Kasumi-1 (cell line): ENCODE measurements around the gene TOMM70.
"Not testable (repeated sequence)": the region's sequence is repeated elsewhere in the genome, so short reads cannot be mapped to it uniquely, and the experiment has no call there.

ENCODE experiments used
- DNase-seq, 2 experiments: peaks; one replicate each; lab custom pipeline; 2025; lab: John Stamatoyannopoulos, UW

TOMM70 gene

GRCh38 chr3:100364421-100364820, 36.5 kb downstream of the TOMM70 start:
- no peak for DNase-seq

- no peak for DNase-seq
These were observed 39.0 kb downstream of the TOMM70 start for GRCh38 chr3:100361897-100362296.

GRCh38 chr3:100360757-100361496, 40.0 kb downstream of the TOMM70 start:
- DNase-seq = no peak

DNA sequence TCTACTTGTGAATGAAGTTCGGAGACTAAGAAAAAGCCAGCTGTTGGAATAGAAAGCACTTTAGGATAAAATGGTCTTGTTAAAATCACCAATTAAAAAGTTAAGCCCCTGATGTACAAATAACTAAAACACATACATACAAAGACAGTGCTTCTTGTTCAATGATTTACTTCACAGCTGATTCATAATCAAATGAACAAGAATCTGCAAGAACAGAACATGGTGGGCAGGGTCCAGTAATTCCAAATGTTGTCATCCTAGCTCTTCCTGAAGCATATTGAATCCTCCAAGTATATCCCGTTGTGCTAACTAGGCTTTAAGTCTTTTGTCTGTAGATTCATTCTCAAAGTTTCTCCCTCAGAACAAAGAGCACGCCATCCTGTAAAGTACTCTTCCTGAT, 41.9 kb downstream of the TOMM70 start:
- no peak for DNase-seq

GRCh38 chr3:100358413-100358812, 42.5 kb downstream of the TOMM70 start:
- DNase-seq = no peak

DNA sequence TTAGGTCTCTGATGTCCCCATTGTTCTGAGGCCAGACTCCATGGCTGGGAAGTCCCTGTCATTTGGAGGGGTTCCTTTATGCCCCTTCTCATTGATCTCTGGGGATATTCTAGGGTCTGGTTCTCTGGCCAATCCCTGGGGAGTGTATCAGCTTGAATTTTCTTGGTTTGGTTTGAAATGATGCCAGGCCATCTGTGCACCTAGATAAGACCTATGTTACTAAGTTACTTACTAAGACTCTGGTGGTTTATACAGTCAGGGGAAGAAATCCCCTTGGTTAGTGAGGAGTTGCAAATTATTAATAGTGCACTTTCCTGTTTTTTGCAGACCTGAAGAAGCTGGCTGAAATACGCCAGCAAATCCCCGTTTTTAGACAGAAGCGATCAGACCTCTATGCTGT, 46.0 kb downstream of the TOMM70 start:
- DNase-seq = no peak

DNA sequence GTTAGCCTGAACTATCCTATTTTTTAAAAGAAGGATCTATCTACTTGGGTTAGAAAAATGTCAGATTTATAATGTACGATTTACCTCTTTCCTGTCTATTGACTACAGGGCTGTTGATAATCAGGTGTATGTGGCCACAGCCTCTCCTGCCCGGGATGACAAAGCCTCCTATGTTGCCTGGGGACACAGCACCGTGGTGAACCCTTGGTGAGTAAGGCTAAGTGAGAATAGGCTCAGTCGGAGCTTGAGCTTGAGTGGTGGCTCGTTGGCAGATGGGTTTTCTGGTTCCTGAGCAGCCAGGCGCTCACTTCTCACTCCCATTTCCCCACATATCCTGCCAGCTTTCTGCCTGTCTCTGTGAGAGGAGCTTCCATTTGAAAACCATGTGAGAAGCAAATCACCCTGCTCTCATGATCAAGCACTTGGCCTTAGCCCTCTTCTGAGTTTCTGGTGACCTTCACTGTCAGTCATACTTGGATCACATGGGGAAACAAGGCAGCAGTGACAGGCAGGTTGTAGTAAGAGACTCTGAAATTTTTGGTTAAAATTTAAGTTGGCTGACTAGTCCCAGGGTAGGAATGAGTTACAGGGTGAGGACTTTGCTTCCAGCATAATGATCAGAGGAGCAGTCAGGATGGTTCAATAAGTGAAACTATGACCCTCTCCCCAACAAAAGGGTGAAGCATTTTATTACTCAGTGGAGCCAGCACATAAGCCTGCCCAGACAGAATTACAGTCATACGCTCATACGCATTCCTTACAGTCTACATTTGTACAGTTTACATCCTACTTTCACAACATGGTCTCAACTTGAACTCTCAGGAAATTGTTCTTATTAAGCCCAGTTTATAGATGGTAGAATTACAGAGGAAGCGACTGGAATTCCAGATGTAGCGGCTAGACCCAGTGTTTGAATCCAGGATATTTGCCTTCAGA, 48.3 kb downstream of the TOMM70 start:
- no peak for DNase-seq

DNA sequence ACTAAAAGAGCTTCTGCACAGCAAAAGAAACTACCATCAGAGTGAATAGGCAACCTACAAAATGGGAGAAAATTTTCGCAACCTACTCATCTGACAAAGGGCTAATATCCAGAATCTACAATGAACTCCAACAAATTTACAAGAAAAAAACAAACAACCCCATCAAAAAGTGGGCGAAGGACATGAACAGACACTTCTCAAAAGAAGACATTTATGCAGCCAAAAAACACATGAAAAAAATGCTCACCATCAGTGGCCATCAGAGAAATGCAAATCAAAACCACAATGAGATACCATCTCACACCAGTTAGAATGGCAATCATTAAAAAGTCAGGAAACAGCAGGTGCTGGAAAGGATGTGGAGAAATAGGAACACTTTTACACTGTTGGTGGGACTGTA, 49.1 kb downstream of the TOMM70 start:
- DNase-seq = not testable (repeated sequence)

GRCh38 chr3:100348727-100349126, 52.2 kb downstream of the TOMM70 start:
- no peak for DNase-seq

- no peak for DNase-seq
These were observed 60.4 kb downstream of the TOMM70 start for GRCh38 chr3:100340527-100340926.

DNA sequence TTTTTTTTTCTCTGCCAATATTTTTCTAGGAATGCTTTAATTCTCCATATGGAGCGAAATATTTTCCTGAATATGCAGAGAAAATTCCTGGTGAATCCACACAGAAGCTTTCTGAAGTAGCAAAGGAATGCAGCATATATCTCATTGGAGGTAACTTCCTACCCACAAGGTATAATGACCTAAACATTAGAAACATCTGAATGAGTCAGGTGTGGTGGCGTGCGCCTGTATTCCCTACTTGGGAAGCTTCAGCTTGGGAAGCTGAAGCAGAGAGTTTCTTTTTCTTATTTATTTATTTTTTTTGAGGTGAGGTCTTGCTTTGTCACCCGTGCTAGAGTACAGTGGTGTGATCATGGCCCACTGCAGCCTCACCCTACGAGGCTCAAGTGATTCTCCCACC, 61.1 kb downstream of the TOMM70 start:
- DNase-seq = no peak

- no peak for DNase-seq
These were observed 62.0 kb downstream of the TOMM70 start for GRCh38 chr3:100338911-100339310.

GRCh38 chr3:100336229-100336628, 64.7 kb downstream of the TOMM70 start:
- DNase-seq = not testable (repeated sequence)

DNA sequence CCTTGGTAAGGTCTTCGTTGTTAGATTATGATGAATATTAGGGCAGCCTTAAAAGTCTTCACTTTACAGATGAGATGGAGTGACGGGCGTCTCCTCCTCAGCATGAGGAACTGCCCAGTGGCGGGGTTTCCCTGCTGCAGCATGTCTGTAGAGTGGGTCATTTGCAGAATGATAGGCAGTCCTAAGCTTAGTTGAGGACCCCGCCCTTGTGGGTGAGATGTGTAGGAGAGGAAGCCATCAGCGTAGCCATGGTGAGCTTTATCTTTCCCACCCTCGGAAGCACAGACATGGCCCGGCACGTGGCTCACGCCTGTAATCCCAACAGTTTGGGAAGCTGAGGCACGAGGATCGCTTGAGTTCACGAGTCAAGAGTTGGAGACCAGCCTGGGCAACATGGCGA, 65.5 kb downstream of the TOMM70 start:
- DNase-seq = peak in 1 of 2 experiments; percentile 20

DNA sequence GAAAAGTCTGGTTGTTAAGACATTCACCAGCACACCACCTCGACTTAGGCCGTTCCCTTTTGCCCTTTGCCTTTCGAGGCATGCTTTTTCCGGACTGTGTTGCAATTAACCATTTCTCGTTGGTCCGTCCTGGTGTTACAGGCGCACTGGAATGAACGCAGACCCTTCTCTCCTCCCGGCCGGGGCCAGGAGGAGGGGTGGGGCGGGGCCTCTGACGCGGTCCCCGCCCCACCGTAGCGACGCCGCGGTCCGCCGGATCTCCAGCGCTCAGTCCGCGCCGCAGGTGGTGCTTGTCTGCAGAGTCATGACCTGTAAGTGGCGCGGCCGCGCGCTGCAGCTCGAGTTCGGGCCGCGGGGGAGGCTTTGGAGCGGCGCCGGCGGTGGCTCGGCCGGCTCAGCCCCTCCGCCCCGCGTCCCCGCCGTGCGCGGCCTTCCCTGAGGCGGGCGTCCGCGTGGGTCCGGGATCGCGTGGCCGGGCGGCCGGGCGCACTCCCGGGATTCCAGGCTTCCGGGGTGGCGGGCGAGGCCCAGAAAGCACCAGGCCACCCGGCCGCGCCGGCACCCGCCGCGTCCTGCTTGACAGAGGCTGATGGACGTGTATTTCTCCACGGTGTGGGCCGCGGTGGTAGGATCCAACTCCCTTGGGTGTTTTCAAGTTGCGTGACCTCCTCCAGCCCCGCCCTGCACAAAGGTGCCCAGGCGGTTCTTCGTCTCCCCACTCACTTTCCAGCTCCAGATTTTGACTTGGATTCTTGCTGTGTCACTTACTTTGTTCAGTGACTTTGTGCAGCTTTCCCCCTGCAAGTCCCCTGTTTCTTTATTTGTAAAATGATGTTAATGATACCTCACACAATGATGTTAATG, 66.2 kb downstream of the TOMM70 start, which contains the start of gene NIT2:
TSS of gene NIT2 (plus strand) at position 270 of the 864 bp plus-strand sequence. CDS start at position 305, 35 bp downstream.
- peak; percentile 73 to 77 for DNase-seq

DNA sequence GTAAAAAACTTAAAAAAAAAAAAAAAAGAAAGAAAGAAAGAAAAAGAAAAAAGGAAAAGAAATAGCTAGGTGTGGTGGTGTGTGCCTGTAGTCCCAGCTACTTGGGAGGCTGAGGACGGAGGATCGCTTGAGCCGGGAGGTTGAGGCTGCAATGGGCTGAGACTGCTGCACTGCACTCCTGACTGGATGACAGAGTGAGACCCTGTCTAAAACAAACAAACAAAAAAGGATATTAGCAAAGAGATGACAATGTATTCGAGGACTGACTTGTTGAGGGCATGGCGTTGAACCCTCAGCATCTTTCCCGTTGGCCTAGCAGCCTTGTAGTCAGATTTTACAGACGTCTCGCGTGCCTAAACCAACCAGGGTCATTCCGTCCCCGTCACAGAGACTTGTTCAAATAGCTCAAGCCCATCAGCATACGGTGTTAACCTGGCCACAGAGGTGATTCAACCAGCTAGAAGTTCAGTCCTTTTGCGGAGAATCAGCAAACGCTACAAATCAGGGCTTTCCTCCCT, 66.9 kb downstream of the TOMM70 start:
- DNase-seq = no peak

DNA sequence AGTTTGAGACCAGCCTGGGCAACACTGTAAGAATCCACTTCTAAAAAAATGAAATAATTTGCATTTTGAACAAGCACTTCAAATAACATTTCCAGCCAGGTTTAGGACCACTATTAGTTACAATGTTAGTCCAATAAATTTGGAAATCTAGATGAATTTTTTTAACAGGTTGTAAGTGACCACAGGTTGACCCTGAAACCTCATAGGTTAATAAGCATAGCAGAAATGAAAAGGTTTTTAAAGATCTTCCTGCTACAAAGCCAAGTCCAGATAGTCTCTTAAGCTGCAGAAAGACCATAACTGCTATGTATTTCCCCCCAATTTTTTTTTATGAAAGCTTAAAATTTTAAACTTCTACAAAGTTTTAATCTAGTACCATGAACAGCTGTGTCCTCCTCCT, 67.8 kb downstream of the TOMM70 start:
- DNase-seq = no peak

DNA sequence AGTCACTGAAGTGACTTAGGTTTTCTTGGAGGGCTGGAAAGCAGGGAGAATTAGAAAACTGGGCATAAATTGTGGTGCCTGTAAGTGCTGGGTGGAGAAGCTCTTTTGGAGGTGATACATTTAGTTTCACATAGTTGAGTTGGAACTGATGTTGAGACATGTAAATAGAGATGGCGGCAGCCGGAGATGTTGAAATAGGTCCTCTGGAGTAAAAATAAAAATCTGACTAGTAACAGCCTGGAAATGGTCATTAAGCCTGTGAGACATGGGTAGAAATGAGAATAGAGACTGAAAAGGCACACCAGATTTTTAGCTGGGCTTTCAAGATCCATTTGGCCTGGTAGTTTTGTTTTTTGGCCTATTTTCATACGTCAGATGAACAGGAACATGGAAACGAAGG, 69.2 kb downstream of the TOMM70 start:
- no peak for DNase-seq

- no peak for DNase-seq
These were observed 70.2 kb downstream of the TOMM70 start for GRCh38 chr3:100330651-100331050.

DNA sequence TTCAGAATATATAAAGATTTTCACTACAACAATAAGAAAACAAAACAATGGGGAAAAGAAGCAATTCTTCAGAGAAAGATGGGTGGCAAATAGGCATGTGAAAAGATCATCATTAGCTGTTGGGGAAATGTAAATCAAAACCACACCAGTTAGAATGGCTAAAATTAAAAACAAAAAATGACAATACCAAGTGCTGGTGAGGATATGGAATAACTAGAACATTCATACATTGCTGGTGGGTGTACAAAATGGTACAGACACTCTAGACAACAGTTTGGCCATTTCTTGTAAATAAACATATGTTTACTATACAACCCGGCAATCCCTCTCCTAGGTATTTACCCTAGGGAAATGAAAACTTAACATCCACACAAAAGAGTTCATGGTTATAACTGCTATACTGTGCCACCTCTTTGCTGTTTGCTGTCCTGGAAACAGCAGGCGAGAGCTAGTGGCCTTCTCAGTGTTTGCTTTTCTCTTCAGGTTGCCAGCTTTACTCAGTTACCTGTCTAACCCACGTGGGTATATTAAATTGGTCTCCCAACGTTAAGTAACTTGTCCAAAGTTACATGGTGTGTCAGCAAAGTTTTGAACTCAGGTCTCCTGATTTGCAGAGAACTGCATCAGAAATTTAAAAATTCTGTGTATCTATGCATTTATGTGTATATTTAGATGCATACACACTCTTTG, 70.9 kb downstream of the TOMM70 start:
- no peak for DNase-seq

DNA sequence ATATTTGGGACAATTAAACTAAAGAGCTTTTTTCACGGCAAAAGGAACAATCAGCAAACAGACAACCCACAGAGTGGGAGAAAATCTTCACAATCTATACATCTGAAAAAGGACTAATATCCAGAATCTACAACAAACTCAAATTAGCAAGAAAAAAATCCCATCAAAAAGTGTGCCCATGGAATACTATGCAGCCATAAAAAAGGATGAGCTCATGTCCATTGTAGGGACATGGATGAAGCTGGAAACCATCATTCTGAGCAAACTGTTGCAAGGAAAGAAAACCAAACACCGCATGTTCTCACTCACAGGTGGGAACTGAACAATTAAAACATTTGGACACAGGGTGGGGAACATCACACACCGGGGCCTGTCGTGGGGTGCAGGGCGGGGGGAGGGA, 73.5 kb downstream of the TOMM70 start:
- DNase-seq = not testable (repeated sequence)
